GM18861 (cell line): Measurements from ENCODE around the gene R3HDM2.
"Not testable (repeated sequence)": the region's sequence is repeated elsewhere in the genome, so short reads cannot be mapped to it uniquely, and the experiment has no call there.

Source experiments
- ATAC-seq: cut with Tn5 transposase; IDR thresholded peaks from one replicate; pipeline ENCODE4 v1.9.1; 2021; ENCODE audit not compliant: unreplicated experiment

Gene R3HDM2

GRCh38 chr12:57429473-57430111 is 1.3 kb downstream of the R3HDM2 start:
- ATAC-seq: no peak

DNA sequence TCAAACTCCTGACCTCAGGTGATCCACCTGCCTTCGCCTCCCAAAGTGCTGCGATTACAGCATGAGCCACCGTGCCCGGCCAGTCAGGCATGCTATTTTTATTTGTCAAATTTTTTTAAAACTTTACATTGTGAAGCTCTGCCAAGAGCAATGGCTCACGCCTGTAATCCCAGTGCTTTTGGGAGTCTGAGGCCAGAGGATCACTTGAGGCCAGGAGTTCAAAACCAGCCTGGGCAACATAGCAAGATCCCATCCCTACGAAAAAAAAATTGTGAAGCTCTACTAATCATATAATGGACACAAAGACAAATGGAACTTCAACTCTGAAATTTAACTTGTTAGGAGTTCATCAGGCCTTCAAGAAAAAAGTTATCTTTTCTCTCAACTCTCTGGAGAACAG is 1.9 kb downstream of the R3HDM2 start:
- ATAC-seq: no peak

- not testable (repeated sequence) for ATAC-seq
Measured at GRCh38 chr12:57426948-57427347, 3.9 kb downstream of the R3HDM2 start.

GRCh38 chr12:57420482-57420881 is 10.4 kb downstream of the R3HDM2 start:
- ATAC-seq: no peak

DNA sequence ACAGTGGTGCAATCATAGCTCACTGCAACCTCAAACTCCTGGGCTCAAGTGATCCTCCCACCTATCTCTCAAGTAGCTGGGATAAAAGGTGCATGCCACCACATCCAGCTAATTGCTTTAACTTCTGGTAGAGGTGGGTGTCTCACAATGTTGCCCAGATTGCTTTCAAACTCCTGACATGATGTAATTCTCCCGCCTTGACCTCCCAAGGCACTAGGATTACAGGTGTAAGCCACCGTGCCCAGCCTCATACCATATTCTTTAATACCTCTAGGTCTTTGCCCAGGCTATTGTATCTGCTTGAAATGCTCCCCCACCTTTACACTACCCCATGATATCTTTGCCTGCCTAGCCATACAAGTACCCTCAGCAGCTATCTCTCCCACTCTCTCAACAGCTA is 11.3 kb downstream of the R3HDM2 start:
- ATAC-seq: no peak

DNA sequence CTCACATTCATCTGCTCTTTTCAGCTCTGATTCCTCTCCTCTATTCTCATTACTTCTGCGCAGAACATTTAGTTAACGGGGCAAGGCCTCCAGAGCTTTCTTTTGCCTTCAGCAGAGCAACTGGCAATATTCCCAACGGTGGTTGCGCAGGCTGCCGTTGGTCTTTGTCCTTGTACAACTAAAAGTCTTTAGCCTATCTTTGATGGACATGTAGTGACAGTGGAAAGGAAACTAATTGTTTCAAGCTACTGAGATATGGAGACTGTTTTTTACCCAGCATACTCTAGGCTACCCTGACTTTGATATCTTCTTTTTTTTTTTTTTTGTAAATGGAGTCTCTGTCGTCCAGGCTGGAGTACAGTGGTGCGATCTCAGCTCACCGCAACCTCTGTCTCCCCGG is 12.6 kb downstream of the R3HDM2 start:
- no peak for ATAC-seq

DNA sequence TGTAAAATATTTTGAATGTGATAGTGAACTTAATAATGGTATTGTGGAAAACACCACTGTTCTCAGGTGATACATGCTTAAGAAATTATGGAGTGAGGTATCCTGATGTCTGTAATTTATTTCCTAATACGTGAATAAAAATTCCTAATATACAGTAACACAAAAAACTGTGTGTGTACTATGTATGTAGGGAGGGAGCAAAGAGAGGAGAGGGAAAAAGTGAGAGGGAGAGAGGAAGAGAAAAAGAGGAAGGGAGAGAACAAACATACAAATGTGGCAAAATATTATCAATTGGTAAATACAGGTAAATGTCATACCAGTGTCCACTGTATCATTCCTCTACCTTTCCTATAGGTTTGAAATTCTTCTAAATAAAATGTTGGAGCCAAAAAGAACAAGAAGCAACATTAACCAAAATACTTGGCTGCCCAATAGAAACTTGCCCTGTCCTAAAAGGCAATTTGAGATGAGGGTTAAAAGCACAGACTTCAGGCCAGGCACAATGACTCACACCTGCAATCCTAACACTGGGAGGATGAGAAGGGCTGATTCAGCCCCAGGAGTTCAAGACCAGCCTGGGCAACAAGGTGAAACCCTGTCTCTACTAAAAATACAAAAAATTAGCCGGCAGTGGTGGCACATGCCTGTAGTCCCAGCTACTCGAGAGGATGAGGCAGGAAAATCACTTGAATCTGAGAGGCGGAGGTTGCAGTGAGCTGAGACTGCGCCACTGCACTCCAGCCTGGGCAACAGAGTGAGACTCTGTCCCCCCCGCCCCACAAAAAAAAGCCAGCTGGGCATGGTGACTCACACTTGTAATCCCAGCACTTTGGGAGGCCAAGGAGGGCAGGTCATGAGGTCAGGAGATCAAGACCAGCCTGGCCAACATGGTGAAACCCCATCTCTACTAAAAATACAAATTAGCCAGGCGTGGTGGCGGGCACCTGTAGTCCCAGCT is 14.5 kb downstream of the R3HDM2 start:
- no peak for ATAC-seq

DNA sequence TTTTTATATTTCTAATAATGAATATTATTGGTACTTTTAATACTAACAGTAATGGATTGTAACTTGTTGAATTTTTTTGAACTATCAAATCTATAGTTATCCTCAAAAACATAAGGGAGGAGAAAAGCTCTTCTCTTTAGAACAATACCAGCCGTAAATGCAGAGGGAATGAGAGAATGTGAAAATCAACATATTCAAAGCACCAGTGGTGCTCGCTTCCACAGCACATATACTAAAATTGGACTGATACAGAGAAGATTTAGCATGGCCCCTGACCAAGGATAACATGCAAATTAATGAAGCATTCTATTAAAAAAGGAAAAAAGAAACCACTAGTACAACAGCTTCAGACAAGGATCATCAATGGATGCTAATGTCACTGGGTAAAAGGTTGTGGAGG is 15.8 kb downstream of the R3HDM2 start:
- ATAC-seq: no peak

GRCh38 chr12:57414160-57414559 is 16.7 kb downstream of the R3HDM2 start:
- ATAC-seq: not testable (repeated sequence)

GRCh38 chr12:57410534-57410933 is 20.3 kb downstream of the R3HDM2 start:
- no peak for ATAC-seq

DNA sequence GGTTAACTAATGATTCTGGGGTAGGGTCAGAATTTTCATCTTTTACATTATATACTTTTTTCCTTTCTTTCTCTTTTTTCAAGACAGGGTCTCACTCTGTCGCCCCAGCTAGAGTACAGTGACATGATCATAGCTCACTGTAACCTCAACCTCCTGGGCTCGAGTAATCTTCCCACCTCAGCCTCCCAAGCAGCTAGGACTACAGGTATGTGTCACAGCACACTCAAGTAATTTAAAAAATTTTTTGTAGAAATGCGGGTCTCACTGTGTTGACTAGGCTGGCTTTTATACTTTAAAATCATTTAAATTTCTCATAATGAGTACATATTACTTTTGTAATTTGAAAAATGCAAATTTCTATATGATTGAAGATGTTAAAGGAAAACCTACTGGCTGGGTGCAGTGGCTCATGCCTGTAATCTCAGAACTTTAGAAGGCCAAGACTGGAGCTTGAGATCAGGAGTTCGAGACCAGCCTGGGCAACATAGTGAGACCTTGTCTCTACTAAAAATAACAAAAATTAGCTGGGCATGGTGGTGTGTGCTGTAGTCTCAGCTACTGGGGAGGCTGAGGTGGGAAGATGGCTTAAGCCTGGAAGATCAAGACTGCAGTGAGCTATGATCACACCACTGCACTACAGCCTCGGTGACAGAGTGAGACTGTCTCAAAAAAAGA is 25.7 kb downstream of the R3HDM2 start:
- ATAC-seq: no peak

GRCh38 chr12:57402156-57402555 is 28.7 kb downstream of the R3HDM2 start:
- ATAC-seq: not testable (repeated sequence)

DNA sequence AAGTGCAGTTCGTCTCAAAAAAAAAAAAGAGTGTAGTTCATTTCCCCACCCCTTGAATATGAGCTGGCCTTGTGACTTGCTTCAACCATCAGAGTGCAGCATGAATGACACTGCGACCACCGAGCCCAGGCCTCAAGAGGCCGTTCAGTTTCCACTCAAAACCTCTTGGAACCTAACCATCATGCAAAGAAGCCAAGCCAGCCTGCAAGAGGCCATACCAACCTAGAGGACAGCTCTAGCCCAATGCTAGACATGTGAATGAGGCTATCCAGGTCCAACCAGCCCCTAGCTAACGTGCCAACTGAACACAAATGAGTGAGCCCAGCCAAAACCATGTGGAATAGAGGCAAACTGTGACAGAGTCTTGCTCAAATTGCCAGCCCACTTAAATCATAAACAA is 29.7 kb downstream of the R3HDM2 start:
- no peak for ATAC-seq

GRCh38 chr12:57399718-57400463 is 31.0 kb downstream of the R3HDM2 start:
- ATAC-seq: not testable (repeated sequence)

GRCh38 chr12:57397441-57397840 is 33.4 kb downstream of the R3HDM2 start:
- no peak for ATAC-seq

DNA sequence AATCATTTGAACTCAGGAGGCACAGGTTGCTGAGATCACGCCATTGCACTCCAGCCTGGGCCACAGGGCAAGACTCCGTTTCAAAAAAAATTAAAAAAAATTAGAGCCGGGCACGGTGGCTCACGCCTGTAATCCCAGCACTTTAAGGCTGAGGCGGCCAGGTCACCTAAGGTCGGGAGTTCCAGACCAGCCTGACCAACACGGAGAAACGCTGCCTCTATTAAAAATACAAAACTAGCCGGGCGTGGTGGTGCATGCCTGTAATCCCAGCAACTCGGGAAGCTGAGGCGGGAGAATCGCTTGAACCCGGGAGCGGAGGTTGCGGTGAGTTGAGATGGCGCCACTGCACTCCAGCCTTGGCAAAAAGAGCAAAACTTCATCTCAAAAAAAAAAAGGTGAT is 35.7 kb downstream of the R3HDM2 start:
- ATAC-seq: no peak

- no peak for ATAC-seq
Measured at GRCh38 chr12:57390174-57390573, 40.7 kb downstream of the R3HDM2 start.

DNA sequence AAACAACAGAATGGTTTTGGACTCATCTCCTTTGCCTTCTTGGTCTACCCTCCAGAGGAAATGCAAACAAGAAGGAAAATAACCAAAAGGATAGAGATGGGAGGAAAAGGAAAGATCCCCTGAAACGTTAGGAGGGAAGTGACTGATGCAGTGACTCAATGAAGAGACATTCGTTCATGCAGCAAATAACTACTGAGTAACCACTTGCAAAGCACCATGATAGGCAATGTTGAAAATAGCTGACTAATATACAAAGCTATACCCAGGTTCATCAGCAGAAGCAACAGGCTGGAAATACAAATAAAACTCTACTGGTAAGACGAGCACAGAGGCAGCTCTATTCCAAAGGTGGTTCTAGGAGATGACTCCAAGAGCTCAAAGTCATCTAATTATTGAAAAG is 41.8 kb downstream of the R3HDM2 start:
- no peak for ATAC-seq

DNA sequence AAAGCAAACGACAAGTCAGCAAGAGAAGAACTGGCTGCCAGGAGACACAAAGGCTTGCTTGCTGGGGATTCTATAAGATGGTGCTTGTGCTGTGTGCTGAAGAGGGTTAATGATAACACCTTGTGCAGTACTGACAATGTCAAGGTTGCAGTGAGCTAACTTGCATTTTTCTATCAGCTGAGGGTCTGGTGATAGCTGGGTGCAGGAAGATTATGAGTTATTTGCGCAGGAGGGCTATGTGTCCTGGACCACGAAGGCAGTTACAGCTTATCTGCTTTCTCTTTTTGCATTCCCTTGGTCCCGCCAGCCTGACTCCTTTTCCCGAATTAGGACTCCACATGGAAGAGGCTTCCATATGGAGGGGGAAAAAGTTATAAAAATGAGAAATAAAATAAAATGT is 42.4 kb downstream of the R3HDM2 start:
- ATAC-seq: no peak

GRCh38 chr12:57386187-57386720 is 44.6 kb downstream of the R3HDM2 start:
- no peak for ATAC-seq

DNA sequence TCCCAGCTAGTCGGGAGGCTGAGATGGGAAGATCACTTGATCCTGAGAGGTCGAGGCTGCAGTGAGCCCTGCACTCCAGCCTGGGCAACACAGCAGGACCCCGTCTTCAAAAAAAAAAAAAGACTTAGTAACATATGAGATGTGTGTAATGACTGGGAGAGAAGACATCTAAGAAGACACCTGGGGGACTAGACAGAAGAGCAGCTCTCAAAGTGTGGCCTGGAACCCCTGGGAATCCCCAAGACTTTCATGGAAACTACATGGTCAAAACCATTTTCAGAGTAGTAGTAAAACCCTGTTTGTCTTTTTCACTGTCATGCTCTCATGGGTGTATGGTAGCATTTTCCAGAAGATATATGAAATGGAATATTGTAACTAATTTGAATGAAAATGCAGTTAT is 45.3 kb downstream of the R3HDM2 start:
- no peak for ATAC-seq
